Transverse colon (tissue), 4 donors: ENCODE data around the gene CKLF.
"Not testable (repeated sequence)": the region's sequence is repeated elsewhere in the genome, so short reads cannot be mapped to it uniquely, and the experiment has no call there.

Source experiments
- EP300 ChIP-seq: sonication (generic); formaldehyde crosslinking; IDR thresholded peaks from one replicate; pipeline ENCODE4 v1.6.1; 2017; ENCODE audit warnings: antibody characterized with exemption, low read depth
- POLR2A ChIP-seq: fragments of 450-650 bp; IDR thresholded peaks from one replicate; pipeline ENCODE4 v1.6.1; 2016; ENCODE audit warnings: antibody characterized with exemption, mild to moderate bottlenecking, moderate library complexity
- POLR2AphosphoS5 ChIP-seq, 3 donors: sonication (generic); formaldehyde crosslinking; IDR thresholded peaks; one replicate each; pipeline ENCODE4 v1.6.1; 2016; ENCODE audit warnings: antibody characterized with exemption in 3 of 3
- TF ChIP-seq, protein P1 (sequence below), 5 experiments: fragments of 200-600 bp in 3 of 5; fragments of 450-650 bp in 2 of 5; sonication (generic) in 3 of 5; IDR thresholded peaks; 1 replicate in 2 of 5; 2 replicates in 3 of 5; pipeline ENCODE4 v1.5.1; 2016 to 2017; ENCODE audit warnings: antibody characterized with exemption in 5 of 5, inconsistent platforms in 3 of 5, mild to moderate bottlenecking in 2 of 5, moderate library complexity in 1 of 5

GRCh38 chr16:66611911-66612310 is 59.5 kb downstream of the CKLF start:
- TF ChIP-seq, protein P1, sequence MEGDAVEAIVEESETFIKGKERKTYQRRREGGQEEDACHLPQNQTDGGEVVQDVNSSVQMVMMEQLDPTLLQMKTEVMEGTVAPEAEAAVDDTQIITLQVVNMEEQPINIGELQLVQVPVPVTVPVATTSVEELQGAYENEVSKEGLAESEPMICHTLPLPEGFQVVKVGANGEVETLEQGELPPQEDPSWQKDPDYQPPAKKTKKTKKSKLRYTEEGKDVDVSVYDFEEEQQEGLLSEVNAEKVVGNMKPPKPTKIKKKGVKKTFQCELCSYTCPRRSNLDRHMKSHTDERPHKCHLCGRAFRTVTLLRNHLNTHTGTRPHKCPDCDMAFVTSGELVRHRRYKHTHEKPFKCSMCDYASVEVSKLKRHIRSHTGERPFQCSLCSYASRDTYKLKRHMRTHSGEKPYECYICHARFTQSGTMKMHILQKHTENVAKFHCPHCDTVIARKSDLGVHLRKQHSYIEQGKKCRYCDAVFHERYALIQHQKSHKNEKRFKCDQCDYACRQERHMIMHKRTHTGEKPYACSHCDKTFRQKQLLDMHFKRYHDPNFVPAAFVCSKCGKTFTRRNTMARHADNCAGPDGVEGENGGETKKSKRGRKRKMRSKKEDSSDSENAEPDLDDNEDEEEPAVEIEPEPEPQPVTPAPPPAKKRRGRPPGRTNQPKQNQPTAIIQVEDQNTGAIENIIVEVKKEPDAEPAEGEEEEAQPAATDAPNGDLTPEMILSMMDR (IDR thresholded peaks at IDR 0.05), result not testable (repeated sequence)
- not testable (repeated sequence) for TF ChIP-seq EP300; POLR2AphosphoS5 (IDR thresholded peaks at IDR 0.05); POLR2A
